Vagina (tissue), 2 donors: ENCODE measurements around the gene SLC24A1.

Source experiments
- CTCF ChIP-seq, 3 experiments: fragments of 450-650 bp in 2 of 3; fragments of 200-600 bp in 1 of 3; sonication (generic) in 1 of 3; IDR thresholded peaks; one replicate each; pipeline ENCODE4 v1.5.1; 2017 to 2019; ENCODE audit warnings: antibody characterized with exemption in 3 of 3, mild to moderate bottlenecking in 2 of 3, moderate library complexity in 2 of 3
- POLR2A ChIP-seq, 2 donors: fragments of 450-650 bp; IDR thresholded peaks; one replicate each; pipeline ENCODE4 v1.6.1; 2017; ENCODE audit warnings: antibody characterized with exemption in 2 of 2, mild to moderate bottlenecking in 2 of 2, moderate library complexity in 2 of 2

- TF ChIP-seq CTCF (IDR thresholded peaks at IDR 0.05) = no peak
- TF ChIP-seq POLR2A (IDR thresholded peaks at IDR 0.05) = no peak
Observed at GRCh38 chr15:65653341-65653740, 31.6 kb downstream of the SLC24A1 start.
